ENCODE data around the gene DGKI. TPM values are rescaled to one million over a fixed set of nuclear protein-coding genes. Genes with fewer than 3 reads are reported as not detected.

DGKI gene
- total and polyA plus RNA-seq, 12 donors = 0.12 to 4.6 (median 1.1) TPM

DNA sequence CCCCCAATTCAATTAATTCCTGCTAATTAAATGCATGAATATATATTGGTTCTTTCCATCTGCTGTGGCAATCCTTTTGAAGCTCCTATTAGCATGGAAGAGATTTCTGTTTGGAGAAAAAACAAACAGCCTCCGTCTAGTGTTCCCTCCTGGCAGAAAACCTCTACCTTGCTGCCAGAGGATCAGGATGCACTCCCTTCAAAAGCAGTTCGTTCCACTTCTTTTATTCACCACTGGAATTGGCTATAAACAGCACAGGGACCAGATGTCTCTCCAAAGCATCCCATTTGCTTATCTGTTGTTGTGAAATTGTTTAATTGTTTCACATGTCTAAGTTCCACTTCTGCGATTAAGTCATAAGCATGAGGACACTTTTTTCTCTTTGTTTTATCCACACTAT, 425.4 kb downstream of the DGKI start:
- no peaks in the 10 kb centered on the region for H3K36me3 ChIP-seq (replicated peaks in 1 of 2)
- DNase-seq = no peak

DNA sequence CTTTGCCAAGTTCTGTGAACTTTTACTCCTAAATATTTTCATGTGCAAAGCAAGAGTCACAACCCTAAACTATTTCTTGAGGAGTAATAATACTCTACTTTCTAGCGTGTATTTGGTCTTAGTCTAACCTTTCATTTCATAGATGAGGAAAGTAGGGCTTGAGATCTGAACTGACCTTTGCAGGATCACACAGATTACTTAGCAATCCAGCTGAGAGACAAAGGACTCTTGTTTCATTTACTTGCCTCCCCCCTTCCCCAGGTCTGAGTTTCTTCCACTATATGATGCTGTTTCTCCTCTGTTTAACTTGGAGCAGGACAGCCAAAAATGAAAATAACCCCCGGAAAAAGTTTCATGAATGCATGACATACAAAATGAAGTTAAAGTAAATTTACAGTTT, 427.9 kb downstream of the DGKI start:
- Histone ChIP-seq H3K4me1 (replicated peaks in 1 of 2) (no peaks in the 10 kb centered on the region), H3K9me3 (replicated peaks in 1 of 3) (no peaks in the 10 kb centered on the region), H3K36me3 (replicated peaks in 1 of 2) (no peaks in the 10 kb centered on the region), H3K27me3 (no peaks in the 10 kb centered on the region), H3K27ac (no peak overlapping the region), H3K4me3 (no peak overlapping the region)
- TF ChIP-seq, protein P1, sequence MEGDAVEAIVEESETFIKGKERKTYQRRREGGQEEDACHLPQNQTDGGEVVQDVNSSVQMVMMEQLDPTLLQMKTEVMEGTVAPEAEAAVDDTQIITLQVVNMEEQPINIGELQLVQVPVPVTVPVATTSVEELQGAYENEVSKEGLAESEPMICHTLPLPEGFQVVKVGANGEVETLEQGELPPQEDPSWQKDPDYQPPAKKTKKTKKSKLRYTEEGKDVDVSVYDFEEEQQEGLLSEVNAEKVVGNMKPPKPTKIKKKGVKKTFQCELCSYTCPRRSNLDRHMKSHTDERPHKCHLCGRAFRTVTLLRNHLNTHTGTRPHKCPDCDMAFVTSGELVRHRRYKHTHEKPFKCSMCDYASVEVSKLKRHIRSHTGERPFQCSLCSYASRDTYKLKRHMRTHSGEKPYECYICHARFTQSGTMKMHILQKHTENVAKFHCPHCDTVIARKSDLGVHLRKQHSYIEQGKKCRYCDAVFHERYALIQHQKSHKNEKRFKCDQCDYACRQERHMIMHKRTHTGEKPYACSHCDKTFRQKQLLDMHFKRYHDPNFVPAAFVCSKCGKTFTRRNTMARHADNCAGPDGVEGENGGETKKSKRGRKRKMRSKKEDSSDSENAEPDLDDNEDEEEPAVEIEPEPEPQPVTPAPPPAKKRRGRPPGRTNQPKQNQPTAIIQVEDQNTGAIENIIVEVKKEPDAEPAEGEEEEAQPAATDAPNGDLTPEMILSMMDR (IDR thresholded peaks at IDR 0.05) = no peak
- TF ChIP-seq POLR2A (IDR thresholded peaks at IDR 0.05) = no peak
- intact Hi-C loops (cut with DNase I) = no loop called here
- WGBS, 4 donors = 61 to 75% (median 69%) methylated on average over 2 of the region's 2 CpGs
- no peak for DNase-seq

More for the DNA sequence above, 425.4 kb downstream of the DGKI start:
- H3K4me1 ChIP-seq (replicated peaks in 1 of 2) = no peaks in the 10 kb centered on the region
- H3K9me3 ChIP-seq (replicated peaks in 1 of 3) = no peaks in the 10 kb centered on the region
- H3K27me3 ChIP-seq = no peaks in the 10 kb centered on the region
- H3K4me3 ChIP-seq = no peak overlapping the region
- no peak overlapping the region for H3K27ac ChIP-seq
- intact Hi-C loops (cut with DNase I) = no loop called here
- no peak for TF ChIP-seq POLR2A (IDR thresholded peaks at IDR 0.05)
- TF ChIP-seq, protein P1 (IDR thresholded peaks at IDR 0.05) = no peak
- 47 to 59% (median 55%) methylated on average over 3 of the region's 3 CpGs for WGBS, 4 donors

DNA sequence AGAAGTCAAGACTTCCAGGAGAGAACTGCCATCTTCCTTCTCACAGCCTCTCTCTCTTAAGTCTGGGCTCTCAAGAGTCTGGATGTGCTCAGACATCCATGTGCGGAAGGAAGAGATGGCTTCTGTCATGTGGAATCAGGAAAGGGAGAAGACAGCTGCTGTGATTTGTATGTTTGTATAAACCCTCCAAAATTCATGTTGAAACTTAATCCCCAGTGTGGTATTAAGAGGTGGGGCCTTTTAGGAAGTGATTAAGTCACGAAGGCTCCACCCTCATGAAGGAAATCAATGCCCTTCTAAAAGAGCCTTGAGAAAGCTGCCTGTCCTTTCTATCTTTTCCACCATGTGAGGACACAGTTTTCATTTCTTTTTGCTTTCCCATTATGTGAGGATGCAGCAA, 429.3 kb downstream of the DGKI start:
- Histone ChIP-seq H3K4me3 (no peak overlapping the region), H3K27ac (no peak overlapping the region), H3K9me3 (replicated peaks in 1 of 3) (no peaks in the 10 kb centered on the region), H3K27me3 (no peaks in the 10 kb centered on the region), H3K36me3 (replicated peaks in 1 of 2) (no peaks in the 10 kb centered on the region), H3K4me1 (replicated peaks in 1 of 2) (no peaks in the 10 kb centered on the region)
- intact Hi-C loops (cut with DNase I) = no loop called here
- 58 to 78% (median 63%) methylated on average over 2 of the region's 2 CpGs for WGBS, 4 donors
- TF ChIP-seq, protein P1 (IDR thresholded peaks at IDR 0.05) = no peak
- TF ChIP-seq POLR2A (IDR thresholded peaks at IDR 0.05) = no peak
- no peak for DNase-seq

DNA sequence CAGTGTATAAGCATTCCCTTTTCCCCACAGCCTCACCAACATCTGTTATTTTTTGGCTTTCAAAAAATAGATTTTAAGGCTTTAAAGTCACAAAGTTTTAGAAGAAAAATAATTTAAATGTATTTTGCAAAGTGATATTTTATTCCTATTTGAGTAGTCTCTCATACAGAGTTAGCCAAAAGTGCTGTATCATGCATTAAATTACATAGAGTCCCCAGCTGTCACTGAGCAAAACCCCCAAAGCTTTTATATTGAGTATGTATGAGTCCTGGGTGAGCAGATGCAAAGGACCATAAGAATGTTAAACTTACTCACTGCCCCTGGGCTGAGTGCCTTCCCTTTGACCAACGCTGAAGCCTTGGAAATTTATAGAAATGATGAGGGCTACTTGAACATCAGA, 432.9 kb downstream of the DGKI start:
- Histone ChIP-seq H3K36me3 (replicated peaks in 1 of 2) (no peaks in the 10 kb centered on the region), H3K4me1 (replicated peaks in 1 of 2) (no peaks in the 10 kb centered on the region), H3K27ac (no peak overlapping the region), H3K27me3 (no peaks in the 10 kb centered on the region), H3K4me3 (no peak overlapping the region), H3K9me3 (replicated peaks in 1 of 3) (no peaks in the 10 kb centered on the region)
- TF ChIP-seq POLR2A (IDR thresholded peaks at IDR 0.05) = no peak
- TF ChIP-seq, protein P1 (IDR thresholded peaks at IDR 0.05) = no peak
- 0 to 47% (median 37%) methylated on average over 1 of the region's 1 CpG for WGBS, 4 donors
- no peak for DNase-seq
- intact Hi-C loops (cut with DNase I) = no loop called here
